Ovary (tissue), 3 donors: Measurements from ENCODE around the gene XRCC6.

Experiments used
- CTCF ChIP-seq, 3 donors: fragments of 450-650 bp in 2 of 3; fragments of 200-600 bp in 1 of 3; IDR thresholded peaks; one replicate each; pipeline versions ENCODE4 v1.5.1 to v1.8.0; 2016 to 2022; ENCODE audit warnings: antibody characterized with exemption in 3 of 3, mild to moderate bottlenecking in 1 of 3
- EP300 ChIP-seq: sonication (generic); formaldehyde crosslinking; IDR thresholded peaks from one replicate; pipeline ENCODE4 v1.6.1; 2017; ENCODE audit warnings: antibody characterized with exemption
- POLR2A ChIP-seq: fragments of 450-650 bp; IDR thresholded peaks from one replicate; pipeline ENCODE4 v1.6.1; 2017; ENCODE audit warnings: antibody characterized with exemption, mild to moderate bottlenecking, moderate library complexity
- donor health status: DM: no; HTN: no; CAD: no.

- no peak for TF ChIP-seq EP300
- TF ChIP-seq POLR2A = no peak
- no peak for TF ChIP-seq CTCF (IDR thresholded peaks at IDR 0.05)
These were observed 43.4 kb downstream of the XRCC6 start for GRCh38 chr22:41664490-41664889.
